PC-9 (cell line): Measurements from ENCODE around the gene ZDHHC6. TPM values are rescaled to one million over a fixed set of nuclear protein-coding genes. Genes with fewer than 3 reads are reported as not detected.

ENCODE experiments used
- BruUV-seq: library from RNA; stranded (reverse); fragments of 400-500 nt; replicated peaks from 2 replicates; lab custom pipeline; 2021; lab: Mats Ljungman, UMichigan
- CTCF ChIA-PET: fragments of 300-600 bp; sonication (Branson Sonifier 250); formaldehyde crosslinking; loops from one replicate; lab custom pipeline; 2022; ENCODE audit warnings: antibody characterized with exemption; lab: Charles Lee
- POLR2A ChIA-PET: fragments of 300-600 bp; sonication (Branson Sonifier 250); formaldehyde crosslinking; loops from one replicate; lab custom pipeline; 2022; ENCODE audit warnings: antibody characterized with exemption; ENCODE audit not compliant: unreplicated experiment; lab: Charles Lee
- DNase-seq, 2 experiments: peaks; one replicate each; pipeline versions ENCODE4 v3.0.0 to v3.0.0-alpha.2; 2015 to 2022; ENCODE audit warnings: mixed read lengths in 1 of 2
- H2AFZ ChIP-seq: fragments of 200-600 bp; sonication (generic); 2 replicates; pipeline ENCODE4 v1.8.1; 2017; ENCODE audit warnings: antibody characterized with exemption
- H3F3A ChIP-seq: fragments of 200-600 bp; sonication (generic); 2 replicates; pipeline ENCODE4 v1.8.1; 2017; ENCODE audit warnings: antibody characterized with exemption, mild to moderate bottlenecking, low read depth; ENCODE audit not compliant: insufficient read depth
- H3K27ac ChIP-seq: fragments of 200-600 bp; sonication (generic); 2 replicates; pipeline ENCODE4 v1.6.1; 2016; ENCODE audit warnings: mixed run types
- H3K27me3 ChIP-seq: fragments of 200-600 bp; sonication (generic); 2 replicates; pipeline ENCODE4 v1.6.1; 2016; ENCODE audit warnings: low read depth, mixed run types; ENCODE audit not compliant: insufficient read depth
- H3K36me3 ChIP-seq: fragments of 200-600 bp; sonication (generic); 2 replicates; pipeline ENCODE4 v1.6.1; 2016; ENCODE audit warnings: low read depth, mixed run types
- H3K4me1 ChIP-seq: fragments of 200-600 bp; sonication (generic); replicated peaks from 2 replicates; pipeline ENCODE4 v1.6.1; 2016; ENCODE audit warnings: mixed run types; ENCODE audit not compliant: insufficient read depth
- H3K4me2 ChIP-seq: fragments of 200-600 bp; sonication (generic); 2 replicates; pipeline ENCODE4 v1.6.1; 2017; ENCODE audit warnings: mixed run types
- H3K4me3 ChIP-seq: fragments of 200-600 bp; sonication (generic); 2 replicates; pipeline ENCODE4 v1.6.1; 2016; ENCODE audit warnings: mixed run types
- H3K79me2 ChIP-seq: fragments of 200-600 bp; sonication (generic); 2 replicates; pipeline ENCODE4 v1.6.1; 2017; ENCODE audit warnings: low read depth, mixed run types
- H3K9me2 ChIP-seq: fragments of 200-600 bp; sonication (generic); 2 replicates; pipeline ENCODE4 v1.8.1; 2017; ENCODE audit warnings: mild to moderate bottlenecking; ENCODE audit not compliant: insufficient read depth
- H3K9me3 ChIP-seq: fragments of 200-600 bp; sonication (generic); 2 replicates; pipeline ENCODE4 v1.8.1; 2016; ENCODE audit warnings: low read depth; ENCODE audit not compliant: insufficient read depth
- H4K20me1 ChIP-seq: fragments of 200-600 bp; sonication (generic); 2 replicates; pipeline ENCODE4 v1.8.1; 2017; ENCODE audit not compliant: insufficient read depth
- CTCF ChIP-seq: fragments of 200-600 bp; sonication (generic); conservative IDR thresholded peaks from 2 replicates; pipeline ENCODE4 v1.6.1; 2017; ENCODE audit warnings: mixed run types, antibody characterized with exemption, mild to moderate bottlenecking, moderate library complexity
- EZH2 ChIP-seq: fragments of 200-600 bp; sonication (generic); IDR thresholded peaks from 2 replicates; pipeline ENCODE4 v1.8.0; 2017; ENCODE audit warnings: antibody characterized with exemption, low read depth
- intact Hi-C: fragments of 100-400 bp; cut with micrococcal nuclease; formaldehyde crosslinking; loops from one replicate; pipeline ENCODE4 v1.10.0; 2022; ENCODE audit not compliant: unreplicated experiment
- total RNA-seq: library from RNA; stranded (reverse); gene quantifications from 2 replicates; pipeline ENCODE4 v1.2.3, GENCODE V29; 2021

Gene ZDHHC6
- total RNA-seq, 1 experiment from 2014 or later = 24.2 TPM

- ChIA-PET POLR2A (no interaction called here), CTCF (no interaction called here)
- TF ChIP-seq EZH2 (no peak), CTCF (no peak)
- 0 out of 2 replicates have a peak, but pooled peaks cover 2% of the 10 kb centered on the region for H3K79me2 ChIP-seq
- no peaks in the 10 kb centered on the region for H3K4me1 ChIP-seq
- H3K9me2 ChIP-seq = no peaks in the 10 kb centered on the region
- peaks cover 3% of the 10 kb centered on the region; the same call in 1 of the 2 replicates for H3K36me3 ChIP-seq
- intact Hi-C loops = loop anchor here (10.0 kb wide), 1 partner anchor 285 kb away; no protein-coding TSS in a partner anchor
- H3F3A ChIP-seq = peaks cover 11% of the 10 kb centered on the region
- no peaks in the 10 kb centered on the region for H3K9me3 ChIP-seq
- no TSS peak for BruUV-seq
- H3K27me3 ChIP-seq = no peaks in the 10 kb centered on the region
- H3K27ac ChIP-seq = peak overlapping the region; percentile 6; the same call in 1 of the 2 replicates
- no peaks in the 10 kb centered on the region for H4K20me1 ChIP-seq
- H3K4me3 ChIP-seq = no peak overlapping the region
- no peak overlapping the region for H3K4me2 ChIP-seq
- H2AFZ ChIP-seq = no peak overlapping the region
- DNase-seq = no peak
Measured at GRCh38 chr10:112429654-112430230, 17.0 kb downstream of the ZDHHC6 start.

- Histone ChIP-seq H3K36me3 (peaks cover 3% of the 10 kb centered on the region; the same call in 1 of the 2 replicates), H3K4me3 (no peak overlapping the region), H3K9me3 (no peaks in the 10 kb centered on the region), H3K4me2 (no peak overlapping the region), H3K4me1 (no peaks in the 10 kb centered on the region), H3K27ac (peak overlapping the region; percentile 6; the same call in 1 of the 2 replicates), H3F3A (peaks cover 11% of the 10 kb centered on the region), H3K27me3 (no peaks in the 10 kb centered on the region), H3K79me2 (no peaks in the 10 kb centered on the region), H3K9me2 (no peaks in the 10 kb centered on the region), H4K20me1 (no peaks in the 10 kb centered on the region), H2AFZ (no peak overlapping the region)
- BruUV-seq = no TSS peak
- POLR2A ChIA-PET = no interaction called here
- intact Hi-C loops = no loop called here
- TF ChIP-seq CTCF = no peak
- no peak for DNase-seq
- CTCF ChIA-PET = interaction anchor here (0.7 kb wide), 1 partner anchor 46 kb away, joined by 4 read pairs; no protein-coding TSS in a partner anchor
Measured at GRCh38 chr10:112429147-112429546, 17.6 kb downstream of the ZDHHC6 start.

GRCh38 chr10:112426111-112426510 is 20.6 kb downstream of the ZDHHC6 start:
- Histone ChIP-seq H3K36me3 (peaks cover 3% of the 10 kb centered on the region; the same call in 1 of the 2 replicates), H3K4me3 (no peak overlapping the region), H3K27ac (no peak overlapping the region), H2AFZ (no peak overlapping the region), H3K9me2 (no peaks in the 10 kb centered on the region), H3K27me3 (no peaks in the 10 kb centered on the region), H3K4me2 (no peak overlapping the region), H3K4me1 (no peaks in the 10 kb centered on the region), H3K9me3 (no peaks in the 10 kb centered on the region), H3F3A (peaks cover 11% of the 10 kb centered on the region), H4K20me1 (no peaks in the 10 kb centered on the region), H3K79me2 (no peaks in the 10 kb centered on the region)
- BruUV-seq = no TSS peak
- TF ChIP-seq EZH2 (no peak), CTCF (no peak)
- CTCF ChIA-PET = no interaction called here
- intact Hi-C loops = no loop called here
- POLR2A ChIA-PET = no interaction called here
- no peak for DNase-seq
